GM19438 (cell line): ENCODE data around the gene LMTK2.
"Not testable (repeated sequence)": the region's sequence is repeated elsewhere in the genome, so short reads cannot be mapped to it uniquely, and the experiment has no call there.

Experiments used
- ATAC-seq: cut with Tn5 transposase; IDR thresholded peaks from one replicate; pipeline ENCODE4 v1.9.1; 2021; ENCODE audit warnings: low read depth; ENCODE audit not compliant: unreplicated experiment

Gene LMTK2

DNA sequence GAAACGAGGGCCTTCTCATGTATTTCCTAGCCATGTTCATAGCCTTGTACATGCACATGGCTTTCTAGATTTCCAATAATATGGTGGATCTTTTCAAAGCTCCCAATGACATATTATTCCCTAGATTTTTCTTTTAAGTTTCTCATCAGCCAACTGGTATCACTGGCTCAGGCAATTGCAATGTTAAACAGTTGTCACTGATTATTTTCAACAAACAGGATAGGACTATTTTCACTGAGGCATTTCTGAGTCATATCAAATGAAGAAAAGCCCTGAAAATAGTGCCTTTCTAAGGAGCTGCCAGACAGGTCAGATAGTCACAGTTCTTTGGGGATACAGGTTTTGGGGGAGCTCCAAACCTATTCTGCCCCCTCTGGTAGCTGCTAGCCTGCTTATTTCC, 4.5 kb upstream of the LMTK2 start:
- no peak for ATAC-seq

GRCh38 chr7:98105942-98106544, 619 bp upstream of the LMTK2 start:
- ATAC-seq: no peak

DNA sequence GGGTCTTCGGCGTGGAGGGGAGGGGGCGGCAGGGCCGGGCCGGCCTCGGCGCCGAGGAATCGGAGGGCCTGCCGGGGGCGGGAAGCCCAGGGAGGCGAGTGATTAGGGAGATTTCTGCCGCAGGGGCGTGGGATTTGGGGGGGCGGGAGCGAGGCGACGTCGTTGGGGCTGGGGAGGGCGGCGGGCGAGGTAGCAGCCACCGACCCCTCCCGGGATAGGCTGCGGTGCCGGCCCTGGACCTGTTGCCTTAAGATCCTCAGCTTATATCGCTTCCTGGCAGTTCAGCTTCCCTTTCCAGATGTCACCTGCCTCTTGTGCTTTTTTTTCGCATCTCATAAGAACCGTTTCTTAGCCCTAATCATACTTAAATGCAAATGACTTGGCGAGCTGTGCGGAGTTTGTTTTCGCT, 655 bp downstream of the LMTK2 start:
- peak; percentile 5 for ATAC-seq

- ATAC-seq: no peak
Observed at GRCh38 chr7:98110249-98111022, 3.8 kb downstream of the LMTK2 start.

DNA sequence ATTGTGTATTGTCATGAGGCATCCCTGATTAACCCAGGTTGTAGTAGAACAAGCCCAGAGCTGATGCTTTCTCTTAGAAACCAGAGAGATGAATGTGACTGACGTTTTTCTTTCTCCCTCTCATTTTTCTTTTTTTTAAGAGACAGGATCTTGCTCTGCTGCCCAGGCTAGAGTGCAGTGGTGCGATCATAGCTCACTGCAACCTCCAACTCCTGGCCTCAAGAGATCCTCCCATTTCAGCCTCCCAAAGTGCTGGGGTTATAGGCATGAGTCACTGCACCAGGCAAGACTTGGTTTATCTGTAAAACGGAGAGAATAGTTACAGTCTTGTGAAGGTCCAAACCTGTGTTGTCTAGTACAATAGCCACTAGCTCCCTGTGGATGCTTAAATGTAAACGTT, 5.4 kb downstream of the LMTK2 start:
- no peak for ATAC-seq

GRCh38 chr7:98115746-98116525, 9.3 kb downstream of the LMTK2 start:
- ATAC-seq: no peak

DNA sequence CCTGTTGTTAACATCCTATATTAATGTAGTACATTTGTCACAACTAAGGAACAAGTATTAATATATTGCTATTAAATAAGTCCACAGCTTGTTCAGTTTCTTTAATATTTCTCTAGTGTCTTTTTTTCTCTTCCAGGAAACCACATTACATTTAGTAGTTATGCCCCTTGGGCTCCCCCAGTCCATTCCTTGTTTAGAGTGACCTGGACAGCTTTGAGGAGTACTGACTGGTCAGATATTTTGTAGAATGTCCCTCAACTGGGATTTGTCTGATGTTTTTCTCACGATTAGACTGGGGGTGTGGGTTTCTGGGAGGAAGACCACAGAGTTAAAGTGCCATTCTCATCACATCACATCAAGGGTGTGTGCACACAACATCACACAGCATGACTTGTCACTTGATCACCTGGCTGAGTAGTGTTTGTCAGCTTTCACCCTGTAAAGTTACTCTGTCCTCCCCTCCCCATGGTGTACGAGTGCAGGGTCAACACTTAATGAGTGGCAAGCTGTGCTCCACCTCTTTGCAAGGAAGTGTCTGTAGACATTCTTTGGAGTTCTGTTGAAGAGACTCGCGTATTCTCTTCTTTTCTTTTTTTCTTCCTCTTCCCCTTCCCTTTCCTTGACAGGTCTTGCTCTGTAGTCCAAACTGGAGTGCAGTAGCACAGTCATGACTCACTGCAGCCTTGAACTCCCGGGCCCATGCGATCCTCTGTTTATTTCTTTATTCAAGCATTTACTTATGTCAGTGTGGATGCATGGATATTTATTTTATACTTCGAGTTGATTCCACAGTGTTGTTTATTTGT, 10.2 kb downstream of the LMTK2 start:
- ATAC-seq: no peak

- ATAC-seq: no peak
Observed at GRCh38 chr7:98119256-98119918, 12.7 kb downstream of the LMTK2 start.

- no peak for ATAC-seq
Observed at GRCh38 chr7:98120559-98120958, 13.9 kb downstream of the LMTK2 start.

GRCh38 chr7:98121388-98121787, 14.7 kb downstream of the LMTK2 start:
- not testable (repeated sequence) for ATAC-seq

GRCh38 chr7:98123365-98123696, 16.7 kb downstream of the LMTK2 start:
- no peak for ATAC-seq

GRCh38 chr7:98125759-98126158, 19.1 kb downstream of the LMTK2 start:
- no peak for ATAC-seq

- no peak for ATAC-seq
Observed at GRCh38 chr7:98126311-98127142, 19.9 kb downstream of the LMTK2 start.

- ATAC-seq: no peak
Observed at GRCh38 chr7:98128346-98128745, 21.7 kb downstream of the LMTK2 start.

- ATAC-seq: no peak
Observed at GRCh38 chr7:98130959-98131358, 24.3 kb downstream of the LMTK2 start.

GRCh38 chr7:98133181-98133580, 26.5 kb downstream of the LMTK2 start:
- peak; percentile 67 for ATAC-seq

DNA sequence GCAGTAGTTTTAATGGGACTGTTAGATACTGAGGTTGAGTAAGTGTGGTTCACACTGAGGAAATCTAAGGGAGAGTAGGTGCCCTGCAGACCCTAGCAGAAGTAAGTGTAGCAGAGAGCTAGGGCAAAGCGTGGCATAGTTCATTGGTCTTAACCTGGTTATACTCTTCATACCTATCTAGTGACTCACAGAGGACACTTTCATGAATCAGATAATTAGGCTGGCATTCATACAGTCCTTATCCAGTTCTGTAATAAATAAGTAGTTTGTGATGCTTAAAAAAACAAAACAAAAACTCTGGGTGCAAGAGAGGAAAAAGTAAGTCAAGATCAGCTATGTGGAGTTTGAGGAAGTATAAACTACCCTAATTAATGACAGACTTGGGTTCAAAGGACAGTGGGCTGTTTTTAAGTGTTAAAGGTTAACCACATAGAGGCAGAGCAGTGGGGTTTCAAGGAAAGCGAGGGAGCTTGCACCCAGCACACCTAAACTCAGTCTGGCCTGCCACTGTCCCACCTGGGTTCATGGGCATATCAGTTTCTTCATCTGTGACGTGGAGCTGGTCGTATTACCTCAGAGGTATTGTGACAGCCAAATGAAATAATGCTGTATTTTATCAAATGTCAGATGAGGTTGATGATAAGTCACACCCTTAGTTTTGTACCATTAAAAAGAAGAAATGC, 27.1 kb downstream of the LMTK2 start:
- ATAC-seq: peak; percentile 10

- no peak for ATAC-seq
Observed at GRCh38 chr7:98134420-98135228, 28.0 kb downstream of the LMTK2 start.
